T47D (cell line): ENCODE measurements around the gene TEF.
"Not testable (repeated sequence)": the region's sequence is repeated elsewhere in the genome, so short reads cannot be mapped to it uniquely, and the experiment has no call there.

ENCODE experiments used
- DNase-seq, 2 experiments: peaks; one replicate each; pipeline versions ENCODE4 v3.0.0 to v3.0.0-alpha.2; 2011 to 2012; ENCODE audit warnings: low read depth in 1 of 2, low spot score in 1 of 2
- JUND ChIP-seq: IDR thresholded peaks from 2 replicates; pipeline ENCODE4 v1.6.1; 2012; ENCODE audit warnings: low read depth
- in situ Hi-C: cut with HindIII; loops from 2 replicates; pipeline ENCODE4 v1.10.0; 2016; ENCODE audit warnings: low sequenced_read_pairs, low pct_unique_long_range_greater_than_20kb

Gene TEF

DNA sequence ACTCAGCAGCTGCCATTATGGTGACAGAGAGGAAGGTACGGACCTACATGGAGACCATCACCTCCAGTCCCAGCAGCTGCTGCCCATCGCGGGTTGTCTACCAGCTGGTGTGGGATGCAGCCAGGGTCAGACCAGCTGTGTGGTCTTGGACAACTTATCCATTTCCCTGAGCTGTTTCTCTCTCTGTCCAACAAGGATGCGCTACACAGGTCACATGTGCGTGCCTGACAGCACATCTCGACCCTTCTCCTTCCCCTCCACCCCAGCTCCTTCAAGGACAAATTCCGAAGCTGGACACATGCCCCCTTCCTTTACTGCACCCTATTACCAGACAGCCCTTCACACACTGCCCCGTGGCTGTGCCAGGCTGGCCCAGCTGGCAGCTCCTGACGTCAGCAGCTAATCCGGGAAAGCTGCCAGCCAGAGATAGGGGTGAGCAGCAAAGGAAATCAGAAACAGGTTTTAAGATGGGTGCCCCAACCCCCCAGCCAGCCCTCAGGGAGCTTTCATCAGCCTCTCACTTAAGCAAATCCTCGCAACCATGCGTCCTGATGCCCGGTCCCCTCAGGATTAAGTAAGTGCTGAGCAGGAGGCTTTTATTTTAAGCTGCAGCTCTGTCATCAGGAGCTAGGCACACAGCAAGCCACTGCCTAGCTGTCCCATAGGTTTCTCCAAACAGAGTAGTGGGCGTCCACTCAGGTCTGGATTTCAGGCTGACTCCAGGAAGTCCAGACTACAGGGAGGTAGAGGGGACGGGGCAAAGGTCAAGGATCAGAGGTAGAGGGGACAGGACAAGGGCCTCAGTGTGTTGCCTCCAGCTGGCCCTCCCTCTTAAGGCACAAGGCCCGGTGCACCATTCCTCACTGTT, 20.3 kb downstream of the TEF start:
- no peak for DNase-seq
- in situ Hi-C loops: no loop called here
- no peak for TF ChIP-seq JUND

DNA sequence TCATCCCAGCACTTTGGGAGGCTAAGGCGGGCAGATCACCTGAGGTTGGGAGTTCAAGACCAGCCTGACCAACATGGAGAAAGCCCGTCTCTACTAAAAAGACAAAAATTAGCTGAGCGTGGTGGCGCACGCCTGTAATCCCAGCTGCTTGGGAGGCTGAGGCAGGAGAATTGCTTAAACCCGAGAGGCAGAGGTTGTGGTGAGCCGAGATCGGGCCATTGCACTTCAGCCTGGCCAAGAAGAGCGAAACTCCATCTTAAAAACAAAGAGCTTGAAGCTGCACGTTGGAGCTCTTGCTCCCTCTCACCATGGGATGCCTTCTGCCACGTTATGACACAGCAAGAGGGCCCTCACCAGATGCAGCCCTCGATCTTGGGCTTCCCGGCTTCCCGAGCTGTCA, 21.1 kb downstream of the TEF start:
- in situ Hi-C loops: not testable (repeated sequence)

DNA sequence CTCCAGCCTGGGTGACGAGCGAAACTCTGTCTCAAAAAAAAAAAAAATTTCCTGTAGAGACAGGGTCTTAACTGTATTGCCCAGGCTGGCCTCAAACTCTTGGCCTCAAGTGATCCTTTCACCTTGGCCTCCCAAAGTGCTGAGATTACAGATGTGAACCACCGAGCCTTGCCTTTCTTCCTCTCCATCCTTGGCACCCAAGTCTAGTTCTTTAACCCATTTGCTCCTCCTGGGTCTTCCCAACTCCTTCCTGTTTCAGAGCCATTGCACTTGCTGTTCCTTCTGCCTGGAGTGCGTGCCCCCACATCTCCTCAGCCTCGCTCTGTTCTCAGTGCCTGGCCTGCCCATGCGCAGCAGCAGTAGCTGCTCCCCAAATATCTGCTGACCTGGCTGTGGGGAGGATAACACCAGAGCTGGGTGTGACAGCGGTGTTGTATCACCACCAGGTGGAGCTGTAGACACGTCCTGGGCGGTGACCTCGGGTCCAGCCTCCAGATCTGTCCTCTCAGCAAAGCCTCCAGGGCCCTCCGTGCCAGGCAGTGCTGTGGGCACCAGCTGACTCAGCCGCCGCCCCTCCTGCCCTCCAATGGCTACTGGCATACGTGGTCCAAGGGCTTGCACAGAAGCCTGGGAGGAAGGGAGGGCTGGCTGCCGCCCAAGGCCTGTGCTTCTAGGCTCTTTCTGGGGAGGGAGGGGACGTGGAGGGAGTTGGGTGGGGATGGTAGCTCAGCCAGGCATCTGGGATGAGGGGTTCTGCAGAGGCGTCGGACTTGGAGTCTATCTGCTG, 22.0 kb downstream of the TEF start:
- in situ Hi-C loops: no loop called here
- peak; percentile 84 to 85 for DNase-seq
- TF ChIP-seq JUND: no peak

More for the DNA sequence above, 21.1 kb downstream of the TEF start:
- not testable (repeated sequence) for DNase-seq

DNA sequence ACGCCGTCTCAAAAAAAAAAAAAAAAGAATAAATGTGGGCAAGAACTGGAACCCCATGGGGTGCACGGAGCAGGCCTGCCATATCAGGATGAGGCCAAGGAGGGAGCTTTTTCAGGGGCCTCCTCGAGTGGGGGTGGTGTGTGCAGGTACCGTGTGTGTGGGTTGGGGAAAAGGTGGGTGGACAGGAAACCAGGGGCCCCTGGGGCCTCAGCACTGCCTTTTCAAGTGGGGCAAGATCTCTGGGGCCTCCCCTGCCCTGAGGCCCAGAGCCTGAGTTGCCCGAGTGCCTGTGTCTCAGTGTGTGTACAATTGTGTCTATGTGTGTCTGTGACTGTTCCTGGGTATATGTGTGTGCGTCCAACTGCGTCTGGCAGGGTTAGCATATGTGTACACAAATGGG, 23.8 kb downstream of the TEF start:
- no peak for DNase-seq
- TF ChIP-seq JUND: no peak
- in situ Hi-C loops: no loop called here

DNA sequence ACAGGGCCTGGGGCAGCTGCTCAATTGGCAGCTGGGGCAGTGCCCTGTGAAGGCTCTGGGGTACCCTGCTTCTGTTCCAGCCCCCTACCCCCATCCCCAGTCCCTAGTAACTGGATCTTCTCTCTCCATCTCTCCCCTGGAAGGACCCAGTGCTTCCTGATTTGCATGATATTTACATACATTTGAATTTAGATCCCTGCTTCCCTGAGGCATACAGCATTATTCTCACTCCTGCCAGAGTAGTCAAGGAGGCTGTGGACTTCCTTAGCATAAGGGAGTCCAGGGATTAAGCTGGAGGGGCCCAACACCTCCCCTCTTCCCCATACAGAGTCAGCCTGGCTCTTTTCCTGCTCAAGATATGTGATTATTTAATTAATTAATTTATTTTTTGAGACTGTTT, 24.7 kb downstream of the TEF start:
- in situ Hi-C loops: no loop called here
- DNase-seq: no peak
- TF ChIP-seq JUND: no peak

DNA sequence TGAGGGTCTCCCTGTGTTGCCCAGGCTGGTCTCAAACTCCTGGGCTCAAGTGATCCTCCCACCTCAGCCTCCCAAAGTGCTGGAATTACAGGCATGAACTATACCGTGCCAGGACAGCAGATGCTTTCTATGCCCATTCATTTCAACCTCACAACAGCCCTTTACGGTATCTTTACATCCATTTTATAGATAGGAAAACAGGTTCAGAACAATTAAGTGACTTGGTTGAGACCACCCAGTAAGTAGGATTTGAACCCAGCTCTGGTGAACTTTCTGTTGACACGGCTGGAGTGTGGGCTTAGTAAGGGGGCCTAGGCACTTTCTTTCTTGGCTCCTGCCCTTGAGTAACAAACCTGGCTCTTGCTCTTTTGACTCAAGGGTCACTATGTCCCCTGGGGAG, 25.7 kb downstream of the TEF start:
- in situ Hi-C loops: no loop called here
- no peak for TF ChIP-seq JUND
- no peak for DNase-seq

DNA sequence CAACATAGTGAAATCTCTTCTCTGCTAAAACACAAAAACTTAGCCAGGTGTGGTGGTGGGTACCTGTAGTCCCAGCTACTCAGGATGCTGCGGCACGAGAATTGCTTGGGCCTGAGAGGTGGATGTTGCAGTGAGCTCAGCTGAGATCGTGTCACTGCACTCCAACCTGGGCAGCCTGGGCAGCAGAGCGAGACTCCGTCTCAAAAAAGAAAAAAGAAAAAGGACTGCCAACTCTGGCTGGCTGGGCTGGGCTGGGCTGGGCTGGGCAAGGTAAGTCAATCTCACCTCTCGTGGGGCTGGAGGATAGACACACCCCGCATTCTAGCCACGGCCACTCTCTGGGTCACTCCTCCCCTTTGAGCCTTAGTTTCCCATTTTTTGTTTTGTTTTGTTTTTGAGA, 26.9 kb downstream of the TEF start:
- in situ Hi-C loops: no loop called here
- DNase-seq: no peak
- no peak for TF ChIP-seq JUND

DNA sequence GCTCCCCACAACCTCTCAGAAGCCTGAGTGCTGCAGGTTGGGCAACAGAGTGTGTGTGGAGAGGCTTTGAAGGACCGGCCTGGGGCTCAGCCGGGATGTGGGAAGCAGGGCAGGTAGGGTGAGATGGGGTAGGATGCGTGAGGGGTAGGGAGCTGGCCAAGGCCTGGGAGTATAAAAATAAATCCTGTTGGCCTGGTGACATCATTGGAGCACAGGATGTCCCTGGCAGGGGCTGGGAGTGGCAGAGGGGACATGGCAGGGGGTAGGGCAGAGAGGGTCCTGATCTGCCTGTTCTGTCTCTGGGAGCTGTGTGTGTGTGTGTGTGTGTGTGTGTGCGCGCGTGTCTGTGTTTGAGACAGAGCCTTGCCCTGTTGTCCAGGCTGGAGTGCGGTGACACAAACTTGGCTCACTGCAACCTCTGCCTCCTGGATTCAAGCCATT, 28.6 kb downstream of the TEF start:
- DNase-seq: peak in 1 of 2 experiments; percentile 36
- no peak for TF ChIP-seq JUND
- in situ Hi-C loops: no loop called here

DNA sequence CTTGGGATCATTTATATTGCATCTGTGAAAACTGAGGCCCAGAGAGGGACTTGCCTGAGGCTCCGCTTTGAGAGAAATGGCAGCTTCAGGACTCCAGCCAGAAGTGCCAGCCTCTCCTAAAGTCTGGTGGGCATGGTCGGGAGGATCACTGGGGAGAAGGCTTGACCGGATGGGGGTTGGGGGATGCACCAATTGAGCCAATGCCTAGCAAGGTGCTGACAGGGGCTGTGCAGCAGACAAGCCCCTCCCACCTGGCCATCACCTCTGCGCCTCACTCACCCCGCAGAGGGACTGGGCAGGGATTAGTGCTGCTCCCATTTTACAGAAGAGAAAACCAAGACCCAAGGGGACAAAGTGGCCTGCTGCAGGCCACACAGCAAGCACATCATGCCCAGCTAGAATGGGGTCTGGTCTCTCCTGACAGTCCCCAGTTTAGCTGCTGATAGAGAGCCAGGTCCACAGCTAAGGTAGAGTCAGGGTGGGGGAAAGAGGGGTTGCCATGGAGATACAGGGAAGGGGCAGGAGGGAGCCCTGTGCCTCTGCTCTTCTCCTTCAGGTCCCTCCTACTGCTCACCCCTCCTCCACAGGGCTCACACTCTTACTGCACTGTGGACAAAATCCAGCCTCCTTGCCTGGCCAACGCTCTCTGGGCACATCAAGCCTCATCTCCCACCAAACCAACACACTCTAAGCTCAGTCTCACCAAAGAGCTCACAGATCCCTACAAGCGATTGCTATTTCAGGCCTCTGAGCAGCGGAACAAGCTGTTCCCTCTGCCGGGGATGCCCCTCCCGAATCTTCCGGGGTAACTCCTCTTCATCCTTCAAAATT, 29.5 kb downstream of the TEF start:
- DNase-seq: no peak
- in situ Hi-C loops: no loop called here
- TF ChIP-seq JUND: no peak

DNA sequence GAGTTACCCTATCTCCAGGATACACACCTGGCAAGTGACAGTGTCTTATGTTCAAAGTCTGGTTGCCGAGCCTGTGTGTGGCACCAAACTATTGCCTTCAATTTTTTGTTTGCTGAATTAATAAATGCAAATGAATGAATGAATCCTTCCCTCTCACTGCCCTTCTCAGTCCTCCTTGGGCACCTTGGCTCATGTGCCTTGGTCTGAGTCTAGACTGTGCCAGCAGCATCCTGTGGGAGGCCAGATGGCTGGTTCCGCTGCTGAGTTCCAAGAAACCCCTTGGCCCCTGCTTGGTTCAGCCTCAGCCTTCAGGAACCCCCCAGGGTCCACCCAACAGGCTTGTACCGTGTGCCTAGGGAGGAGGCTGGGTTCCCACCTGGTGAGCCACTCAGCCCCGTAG, 33.8 kb downstream of the TEF start:
- in situ Hi-C loops: no loop called here
- no peak for TF ChIP-seq JUND
- DNase-seq: no peak

DNA sequence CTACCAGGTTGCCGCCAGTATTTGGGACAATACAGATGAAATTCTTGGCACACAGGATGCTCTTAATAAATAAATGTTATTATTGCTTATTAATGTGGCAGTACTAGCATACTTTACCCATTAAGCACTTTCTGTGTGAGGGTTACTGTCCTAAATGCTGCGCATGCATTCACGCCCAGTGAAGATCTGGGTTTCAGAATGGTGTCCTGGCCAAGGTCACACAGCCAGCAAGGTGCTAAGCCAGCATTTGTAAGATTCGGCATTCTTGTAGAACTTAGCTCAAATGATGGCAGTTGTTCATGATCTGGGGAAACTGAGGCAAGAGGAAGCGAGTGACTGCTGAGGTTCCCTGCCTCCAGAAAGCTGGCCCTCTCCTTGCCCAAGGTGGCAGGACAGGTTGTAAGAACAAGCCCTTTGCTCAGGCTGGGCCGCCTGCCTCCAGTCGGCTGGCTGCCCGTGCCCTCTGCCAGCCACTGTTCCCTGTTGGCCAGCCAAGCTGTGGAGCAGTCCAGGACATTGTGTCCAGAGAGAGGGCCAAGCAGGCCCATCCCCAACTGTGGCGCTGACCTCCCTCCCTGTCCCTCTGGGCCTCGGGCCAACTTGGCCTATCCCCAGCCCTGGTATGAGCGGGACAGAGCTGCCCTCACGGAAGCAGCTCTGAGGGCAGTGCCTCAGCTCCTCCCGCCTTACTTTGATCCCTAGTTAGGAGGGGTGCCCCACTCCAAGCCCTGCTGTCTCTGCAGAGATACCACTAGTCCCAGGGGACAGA, 36.1 kb downstream of the TEF start:
- in situ Hi-C loops: no loop called here
- TF ChIP-seq JUND: no peak
- DNase-seq: peak in 1 of 2 experiments; percentile 92

DNA sequence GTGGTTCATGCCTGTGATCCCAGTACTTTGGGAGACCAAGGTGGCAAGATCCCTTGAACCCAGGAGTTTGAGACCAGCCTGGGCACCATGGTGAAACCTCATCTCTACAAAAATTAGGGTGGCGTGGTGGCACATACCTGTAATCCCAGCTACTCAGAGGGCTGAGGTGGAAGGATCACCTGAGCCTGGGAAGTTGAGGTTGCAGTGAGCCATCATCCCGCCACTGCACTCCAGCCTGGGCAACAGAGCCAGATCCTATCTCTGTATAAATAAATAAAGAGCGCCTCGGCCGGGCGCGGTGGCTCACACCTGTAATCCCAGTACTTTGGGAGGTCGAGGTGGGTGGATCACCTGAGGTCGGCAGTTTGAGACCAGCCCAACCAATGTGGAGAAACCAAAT, 37.0 kb downstream of the TEF start:
- in situ Hi-C loops: no loop called here
- DNase-seq: peak in 1 of 2 experiments; percentile 54
- TF ChIP-seq JUND: no peak
